Tibial artery (tissue), 4 donors: ENCODE data around the gene MAGI2.

Source experiments
- DNase-seq, 2 donors: peaks; one replicate each; pipeline ENCODE4 v3.0.0-alpha.2; 2019
- H3K27ac ChIP-seq, 2 donors: fragments of 200-600 bp; sonication (generic) in 1 of 2; 1 replicate in 1 of 2; 2 replicates in 1 of 2; pipeline ENCODE4 v1.5.1; 2018 to 2019; ENCODE audit warnings: mild to moderate bottlenecking in 1 of 2
- H3K27me3 ChIP-seq, 2 donors: fragments of 200-600 bp; sonication (generic) in 1 of 2; one replicate each; pipeline versions ENCODE4 v1.5.1 to v1.6.0; 2016 to 2019
- H3K36me3 ChIP-seq, 3 donors: fragments of 200-600 bp; sonication (generic) in 2 of 3; one replicate each; pipeline ENCODE4 v1.5.1; 2016 to 2019; ENCODE audit warnings: mild to moderate bottlenecking in 2 of 3
- H3K4me1 ChIP-seq, 4 donors: fragments of 200-600 bp; sonication (generic) in 2 of 4; 1 replicate in 3 of 4; 2 replicates in 1 of 4; pipeline ENCODE4 v1.5.1; 2016 to 2019
- H3K4me3 ChIP-seq, 2 donors: fragments of 200-600 bp; sonication (generic) in 1 of 2; 1 replicate in 1 of 2; 2 replicates in 1 of 2; pipeline ENCODE4 v1.5.1; 2018 to 2019; ENCODE audit warnings: mild to moderate bottlenecking in 2 of 2
- H3K9me3 ChIP-seq, 3 donors: fragments of 200-600 bp; sonication (generic) in 1 of 3; one replicate each; pipeline ENCODE4 v1.5.1; 2016 to 2019
- CTCF ChIP-seq, 2 experiments: fragments of 200-600 bp in 1 of 2; fragments of 450-650 bp in 1 of 2; IDR thresholded peaks; one replicate each; pipeline ENCODE4 v1.5.1; 2017 to 2019; ENCODE audit warnings: antibody characterized with exemption in 2 of 2, mild to moderate bottlenecking in 1 of 2, moderate library complexity in 1 of 2
- intact Hi-C: fragments of 100-400 bp; cut with DNase I; formaldehyde crosslinking; loops from one replicate; pipeline ENCODE4 v1.15.0; 2023; ENCODE audit warnings: low total_unique reads

Gene MAGI2

GRCh38 chr7:78267141-78267540, 1186.3 kb downstream of the MAGI2 start:
- intact Hi-C loops = no loop called here
- Histone ChIP-seq H3K27ac (no peak overlapping the region), H3K4me3 (no peak overlapping the region), H3K9me3 (peaks cover 0 to 4% (median 0%) of the 10 kb centered on the region in 3 donors), H3K36me3 (no peaks in the 10 kb centered on the region), H3K27me3 (no peaks in the 10 kb centered on the region), H3K4me1 (no peaks in the 10 kb centered on the region)
- no peak for TF ChIP-seq CTCF (IDR thresholded peaks at IDR 0.05)
- DNase-seq = no peak

- Histone ChIP-seq H3K4me1 (peaks cover 0 to 11% (median 0%) of the 10 kb centered on the region in 4 donors), H3K9me3 (peaks cover 0 to 4% (median 0%) of the 10 kb centered on the region in 3 donors), H3K36me3 (no peaks in the 10 kb centered on the region), H3K27me3 (no peaks in the 10 kb centered on the region), H3K27ac (no peak overlapping the region), H3K4me3 (no peak overlapping the region)
- intact Hi-C loops = no loop called here
- no peak for TF ChIP-seq CTCF (IDR thresholded peaks at IDR 0.05)
- no peak for DNase-seq
Measured at GRCh38 chr7:78265486-78265885, 1188.0 kb downstream of the MAGI2 start.

- peaks cover 0 to 1% (median 0%) of the 10 kb centered on the region in 3 donors for H3K9me3 ChIP-seq
- H3K27ac ChIP-seq = no peak overlapping the region
- H3K27me3 ChIP-seq = no peaks in the 10 kb centered on the region
- peaks cover 0 to 11% (median 0%) of the 10 kb centered on the region in 4 donors for H3K4me1 ChIP-seq
- no peaks in the 10 kb centered on the region for H3K36me3 ChIP-seq
- TF ChIP-seq CTCF (IDR thresholded peaks at IDR 0.05) = no peak
- intact Hi-C loops = no loop called here
- no peak overlapping the region for H3K4me3 ChIP-seq
- no peak for DNase-seq
Measured at GRCh38 chr7:78265071-78265470, 1188.4 kb downstream of the MAGI2 start.

GRCh38 chr7:78264105-78264504, 1189.4 kb downstream of the MAGI2 start:
- H3K27me3 ChIP-seq = no peaks in the 10 kb centered on the region
- H3K27ac ChIP-seq = no peak overlapping the region
- H3K4me1 ChIP-seq = peaks cover 0 to 11% (median 0%) of the 10 kb centered on the region in 4 donors
- TF ChIP-seq CTCF (IDR thresholded peaks at IDR 0.05) = no peak
- intact Hi-C loops = no loop called here
- no peak for DNase-seq
- H3K4me3 ChIP-seq = no peak overlapping the region
- no peaks in the 10 kb centered on the region for H3K9me3 ChIP-seq
- H3K36me3 ChIP-seq = no peaks in the 10 kb centered on the region

GRCh38 chr7:78261739-78262138, 1191.7 kb downstream of the MAGI2 start:
- Histone ChIP-seq H3K27me3 (no peaks in the 10 kb centered on the region), H3K4me3 (no peak overlapping the region), H3K27ac (no peak overlapping the region), H3K4me1 (peaks cover 0 to 11% (median 0%) of the 10 kb centered on the region in 4 donors), H3K36me3 (no peaks in the 10 kb centered on the region), H3K9me3 (no peaks in the 10 kb centered on the region)
- intact Hi-C loops = no loop called here
- no peak for DNase-seq
- no peak for TF ChIP-seq CTCF (IDR thresholded peaks at IDR 0.05)

- peaks cover 0 to under 1% (median 0%) of the 10 kb centered on the region in 3 donors for H3K36me3 ChIP-seq
- no peak overlapping the region for H3K27ac ChIP-seq
- no peaks in the 10 kb centered on the region for H3K27me3 ChIP-seq
- no peaks in the 10 kb centered on the region for H3K9me3 ChIP-seq
- DNase-seq = no peak
- intact Hi-C loops = no loop called here
- peaks cover 0 to 11% (median 0%) of the 10 kb centered on the region in 4 donors for H3K4me1 ChIP-seq
- H3K4me3 ChIP-seq = no peak overlapping the region
- no peak for TF ChIP-seq CTCF (IDR thresholded peaks at IDR 0.05)
Measured at GRCh38 chr7:78261302-78261701, 1192.2 kb downstream of the MAGI2 start.
